Activated CD4-positive, alpha-beta T cell treated with anti-CD3 and anti-CD28 coated beads for 48 hours (primary cell): Measurements from ENCODE around the gene LILRB2.
"Not testable (repeated sequence)": the region's sequence is repeated elsewhere in the genome, so short reads cannot be mapped to it uniquely, and the experiment has no call there.

Experiments used
- DNase-seq: peaks from one replicate; pipeline ENCODE4 v3.0.0-alpha.2; 2020

The LILRB2 gene

GRCh38 chr19:54271587-54271986 lies 9.3 kb downstream of the LILRB2 start:
- DNase-seq: not testable (repeated sequence)

- no peak for DNase-seq
Observed at GRCh38 chr19:54271106-54271505, 9.8 kb downstream of the LILRB2 start.

- no peak for DNase-seq
Observed at GRCh38 chr19:54268936-54269335, 12.0 kb downstream of the LILRB2 start.

- peak; percentile 88 for DNase-seq
Observed at GRCh38 chr19:54266133-54266532, 14.8 kb downstream of the LILRB2 start.

- no peak for DNase-seq
Observed at GRCh38 chr19:54262470-54262869, 18.4 kb downstream of the LILRB2 start.

GRCh38 chr19:54262066-54262465 lies 18.8 kb downstream of the LILRB2 start:
- no peak for DNase-seq

GRCh38 chr19:54257116-54257480 lies 23.8 kb downstream of the LILRB2 start, which contains the start of gene LILRB5:
TSS of gene LILRB5 (minus strand) at chr19:54257273. CDS start at chr19:54257193, 80 bp downstream.
- no peak for DNase-seq

GRCh38 chr19:54256250-54257115 lies 24.4 kb downstream of the LILRB2 start:
- no peak for DNase-seq

- DNase-seq: no peak
Observed at GRCh38 chr19:54255105-54255775, 25.7 kb downstream of the LILRB2 start.

GRCh38 chr19:54254195-54254906 lies 26.6 kb downstream of the LILRB2 start:
- DNase-seq: no peak

- DNase-seq: no peak
Observed at GRCh38 chr19:54253331-54254194, 27.3 kb downstream of the LILRB2 start.

GRCh38 chr19:54252845-54253244 lies 28.1 kb downstream of the LILRB2 start:
- DNase-seq: no peak

- no peak for DNase-seq
Observed at GRCh38 chr19:54252243-54252642, 28.7 kb downstream of the LILRB2 start.

- peak; percentile 61 for DNase-seq
Observed at GRCh38 chr19:54248016-54248601, 32.8 kb downstream of the LILRB2 start.

- no peak for DNase-seq
Observed at GRCh38 chr19:54247106-54247930, 33.6 kb downstream of the LILRB2 start.

GRCh38 chr19:54245936-54246335 lies 35.0 kb downstream of the LILRB2 start:
- no peak for DNase-seq

GRCh38 chr19:54243809-54244208 lies 37.1 kb downstream of the LILRB2 start:
- DNase-seq: not testable (repeated sequence)

- not testable (repeated sequence) for DNase-seq
Observed at GRCh38 chr19:54242646-54243045, 38.3 kb downstream of the LILRB2 start, which contains the start of gene LILRA6. TSS of gene LILRA6 (minus strand) at chr19:54242790.

GRCh38 chr19:54242234-54242633 lies 38.7 kb downstream of the LILRB2 start:
- not testable (repeated sequence) for DNase-seq

- not testable (repeated sequence) for DNase-seq
Observed at GRCh38 chr19:54240372-54241336, 40.3 kb downstream of the LILRB2 start.
